HepG2 (cell line): Measurements from ENCODE around the gene RNF13.

Source experiments
- EHMT2 ChIP-seq: fragments of 200-600 bp; sonication (generic); IDR thresholded peaks from 2 replicates; pipeline ENCODE4 v1.7.0; 2017; ENCODE audit warnings: antibody characterized with exemption, low read depth, low read length, borderline replicate concordance
- EP300 ChIP-seq, 3 experiments: sonication (generic) in 1 of 3; formaldehyde crosslinking in 1 of 3; IDR thresholded peaks; 2 replicates each; pipeline versions ENCODE4 v1.5.1 to v1.6.1; 2011 to 2020; ENCODE audit warnings: low read depth in 2 of 3, low read length in 2 of 3, borderline replicate concordance in 1 of 3, improper control_type of control experiment in 1 of 3, mild to moderate bottlenecking in 1 of 3, missing genetic modification reagents in 1 of 3, moderate library complexity in 1 of 3
- ZNF24 ChIP-seq: fragments of 450-650 bp; IDR thresholded peaks from 2 replicates; pipeline ENCODE4 v1.6.1; 2017; ENCODE audit warnings: antibody characterized with exemption, mild to moderate bottlenecking

- no peak for TF ChIP-seq ZNF24
- TF ChIP-seq EP300 (IDR thresholded peaks at IDR 0.05; ENCODE audit: low read depth in 2 of 2, low read length in 2 of 2), result no peak
- TF ChIP-seq EP300 (CRISPR knock-in tag; IDR thresholded peaks at IDR 0.05; ENCODE audit: borderline replicate concordance), result no peak
- no peak for TF ChIP-seq EHMT2
These were observed 162.9 kb downstream of the RNF13 start for GRCh38 chr3:149975919-149976318.
